ENCODE results near the gene GPR157. TPM values are rescaled to one million over a fixed set of nuclear protein-coding genes. Genes with fewer than 3 reads are reported as not detected.

The GPR157 gene
- total RNA-seq, 1 donor from 2014 or later = 5.4 TPM

DNA sequence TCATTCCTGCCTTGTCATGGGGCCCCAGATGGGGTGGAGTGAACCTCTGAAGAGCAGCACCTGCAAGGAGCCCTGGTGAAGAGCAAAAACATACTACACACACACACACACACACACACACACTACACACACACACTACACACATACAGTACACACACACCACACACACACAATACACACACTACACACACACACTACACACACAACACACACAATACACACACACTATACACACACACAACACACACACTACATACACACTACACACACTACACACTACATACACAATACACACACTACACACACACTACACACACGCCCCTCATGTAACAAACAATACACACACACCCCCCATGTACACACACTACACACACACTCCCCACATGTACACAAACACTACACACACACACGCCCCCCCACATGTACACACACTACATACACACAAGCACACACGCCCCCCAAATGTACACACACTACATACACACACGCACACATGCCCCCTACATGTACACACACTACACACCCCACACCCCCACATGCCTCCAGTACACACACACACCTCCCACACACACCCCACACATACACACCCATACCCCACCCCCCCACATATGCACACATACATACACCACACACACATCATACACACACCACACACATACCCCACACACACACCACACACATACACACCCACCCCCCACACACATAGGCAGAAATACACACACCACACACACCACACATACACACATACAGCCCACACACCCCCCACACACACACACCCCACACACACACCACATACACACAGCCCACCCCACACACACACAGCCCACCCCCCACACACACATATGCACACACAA is 68.8 kb downstream of the GPR157 start:
- FAIRE-seq (no peak), DNase-seq (ENCODE audit: low read depth) (no peak)
- H3K27me3 ChIP-seq (ENCODE audit: insufficient read depth, low read length) = no peaks in the 10 kb centered on the region
- Mint-ChIP-seq H3K27ac (ENCODE audit: unreplicated experiment) (no peak overlapping the region), H3K27me3 (ENCODE audit: low read depth, unreplicated experiment) (peaks cover 14% of the 10 kb centered on the region), H3K9me3 (ENCODE audit: unreplicated experiment) (no peaks in the 10 kb centered on the region), H3K4me3 (ENCODE audit: unreplicated experiment) (no peak overlapping the region), H3K4me1 (ENCODE audit: low read depth, unreplicated experiment) (peaks cover 18% of the 10 kb centered on the region), H3K36me3 (ENCODE audit: low read depth, unreplicated experiment) (no peaks in the 10 kb centered on the region)
- H3K9me3 ChIP-seq (ENCODE audit: insufficient read depth, low read depth, low read length) = no peaks in the 10 kb centered on the region
- H2AFZ ChIP-seq (ENCODE audit: low read depth, low read length) = no peak overlapping the region
- H3K9ac ChIP-seq (ENCODE audit: low read length) = no peak overlapping the region
- no peak overlapping the region for H3K4me2 ChIP-seq (ENCODE audit: low read length)
- H3K27ac ChIP-seq (ENCODE audit: low read depth, low read length) = no peak overlapping the region
- H4K20me1 ChIP-seq (ENCODE audit: insufficient read depth, low read length) = no peaks in the 10 kb centered on the region
- no peak overlapping the region for H3K4me3 ChIP-seq (ENCODE audit: insufficient read depth, low read depth, low read length)
- H3K36me3 ChIP-seq (ENCODE audit: insufficient read depth, low read length) = no peaks in the 10 kb centered on the region
- peaks cover 18% of the 10 kb centered on the region for H3K4me1 ChIP-seq (ENCODE audit: insufficient read depth, low read length)
- H3K79me2 ChIP-seq (ENCODE audit: insufficient read depth, low read length) = no peaks in the 10 kb centered on the region
- no peak for TF ChIP-seq CTCF (IDR thresholded peaks at IDR 0.05; ENCODE audit: insufficient read depth, low read depth, low read length)
- no peak for TF ChIP-seq EZH2 (IDR thresholded peaks at IDR 0.05; ENCODE audit: insufficient read depth, low read length)

- Histone ChIP-seq H4K20me1 (ENCODE audit: insufficient read depth, low read length) (no peaks in the 10 kb centered on the region), H2AFZ (ENCODE audit: low read depth, low read length) (no peak overlapping the region), H3K27me3 (ENCODE audit: insufficient read depth, low read length) (no peaks in the 10 kb centered on the region), H3K79me2 (ENCODE audit: insufficient read depth, low read length) (no peaks in the 10 kb centered on the region), H3K4me1 (ENCODE audit: insufficient read depth, low read length) (peaks cover 8% of the 10 kb centered on the region), H3K9me3 (ENCODE audit: insufficient read depth, low read depth, low read length) (no peaks in the 10 kb centered on the region), H3K4me3 (ENCODE audit: insufficient read depth, low read depth, low read length) (no peak overlapping the region), H3K36me3 (ENCODE audit: insufficient read depth, low read length) (no peaks in the 10 kb centered on the region), H3K27ac (ENCODE audit: low read depth, low read length) (no peak overlapping the region), H3K9ac (ENCODE audit: low read length) (no peak overlapping the region), H3K4me2 (ENCODE audit: low read length) (no peak overlapping the region)
- Mint-ChIP-seq H3K4me3 (ENCODE audit: unreplicated experiment) (no peak overlapping the region), H3K4me1 (ENCODE audit: low read depth, unreplicated experiment) (peaks cover 9% of the 10 kb centered on the region), H3K27ac (ENCODE audit: unreplicated experiment) (no peak overlapping the region), H3K27me3 (ENCODE audit: low read depth, unreplicated experiment) (peaks cover 14% of the 10 kb centered on the region), H3K9me3 (ENCODE audit: unreplicated experiment) (no peaks in the 10 kb centered on the region), H3K36me3 (ENCODE audit: low read depth, unreplicated experiment) (no peaks in the 10 kb centered on the region)
- DNase-seq (ENCODE audit: low read depth) (no peak), FAIRE-seq (no peak)
- TF ChIP-seq EZH2 (IDR thresholded peaks at IDR 0.05; ENCODE audit: insufficient read depth, low read length) (no peak), CTCF (IDR thresholded peaks at IDR 0.05; ENCODE audit: insufficient read depth, low read depth, low read length) (no peak)
Observed at GRCh38 chr1:9058465-9058864, 70.4 kb downstream of the GPR157 start.

- Histone ChIP-seq H3K36me3 (ENCODE audit: insufficient read depth, low read length) (no peaks in the 10 kb centered on the region), H3K4me2 (ENCODE audit: low read length) (no peak overlapping the region), H3K27me3 (ENCODE audit: insufficient read depth, low read length) (no peaks in the 10 kb centered on the region), H3K27ac (ENCODE audit: low read depth, low read length) (no peak overlapping the region), H2AFZ (ENCODE audit: low read depth, low read length) (no peak overlapping the region), H3K4me3 (ENCODE audit: insufficient read depth, low read depth, low read length) (no peak overlapping the region), H3K9me3 (ENCODE audit: insufficient read depth, low read depth, low read length) (no peaks in the 10 kb centered on the region), H4K20me1 (ENCODE audit: insufficient read depth, low read length) (no peaks in the 10 kb centered on the region), H3K79me2 (ENCODE audit: insufficient read depth, low read length) (no peaks in the 10 kb centered on the region), H3K9ac (ENCODE audit: low read length) (no peak overlapping the region), H3K4me1 (ENCODE audit: insufficient read depth, low read length) (peaks cover 8% of the 10 kb centered on the region)
- Mint-ChIP-seq H3K27me3 (ENCODE audit: low read depth, unreplicated experiment) (peaks cover 14% of the 10 kb centered on the region), H3K9me3 (ENCODE audit: unreplicated experiment) (no peaks in the 10 kb centered on the region), H3K27ac (ENCODE audit: unreplicated experiment) (no peak overlapping the region), H3K36me3 (ENCODE audit: low read depth, unreplicated experiment) (no peaks in the 10 kb centered on the region), H3K4me3 (ENCODE audit: unreplicated experiment) (no peak overlapping the region), H3K4me1 (ENCODE audit: low read depth, unreplicated experiment) (peaks cover 9% of the 10 kb centered on the region)
- DNase-seq (ENCODE audit: low read depth) (no peak), FAIRE-seq (no peak)
- TF ChIP-seq CTCF (IDR thresholded peaks at IDR 0.05; ENCODE audit: insufficient read depth, low read depth, low read length) (no peak), EZH2 (IDR thresholded peaks at IDR 0.05; ENCODE audit: insufficient read depth, low read length) (no peak)
Observed at GRCh38 chr1:9057851-9058250, 71.1 kb downstream of the GPR157 start.
